GM21528 (cell line): Measurements from ENCODE around the gene RUFY4.

Experiments used
- ATAC-seq: cut with Tn5 transposase; IDR thresholded peaks from one replicate; pipeline ENCODE4 v1.9.1; 2021; ENCODE audit warnings: mild to moderate bottlenecking, moderate library complexity; ENCODE audit not compliant: unreplicated experiment, low FRiP score

The RUFY4 gene

DNA sequence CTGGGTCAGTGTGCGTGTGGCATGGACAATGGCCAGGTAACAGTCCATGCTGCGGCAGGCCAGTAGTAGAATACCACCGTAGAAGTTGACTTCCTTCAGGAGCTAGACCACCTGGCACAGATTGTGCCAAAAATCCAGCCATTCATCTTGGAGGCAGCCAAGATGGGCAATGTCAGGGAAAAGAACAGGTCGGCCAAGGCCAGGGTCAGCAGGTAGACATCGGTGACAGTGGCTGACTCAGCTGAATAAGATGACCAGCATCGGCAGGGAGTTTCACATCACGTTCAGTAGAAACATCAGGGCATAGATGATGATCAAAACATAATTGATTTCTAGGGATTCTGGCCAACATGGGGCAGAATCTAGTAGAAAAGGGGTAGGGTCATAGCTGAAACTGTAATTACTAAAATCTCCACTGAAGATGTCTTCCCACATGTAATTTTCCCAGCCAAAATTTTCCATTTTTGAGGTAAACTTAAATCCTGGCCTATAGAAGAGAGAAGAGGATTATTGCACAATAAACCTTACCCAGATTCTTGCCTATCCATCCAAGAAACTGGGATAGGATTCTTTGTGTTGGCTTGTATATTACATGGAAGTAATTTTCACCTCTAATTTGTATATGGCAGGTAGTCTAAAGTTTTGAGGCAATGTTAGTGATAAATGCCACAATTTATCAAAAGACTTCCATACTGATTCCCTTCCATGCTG is 7.9 kb upstream of the RUFY4 start:
- ATAC-seq = no peak

DNA sequence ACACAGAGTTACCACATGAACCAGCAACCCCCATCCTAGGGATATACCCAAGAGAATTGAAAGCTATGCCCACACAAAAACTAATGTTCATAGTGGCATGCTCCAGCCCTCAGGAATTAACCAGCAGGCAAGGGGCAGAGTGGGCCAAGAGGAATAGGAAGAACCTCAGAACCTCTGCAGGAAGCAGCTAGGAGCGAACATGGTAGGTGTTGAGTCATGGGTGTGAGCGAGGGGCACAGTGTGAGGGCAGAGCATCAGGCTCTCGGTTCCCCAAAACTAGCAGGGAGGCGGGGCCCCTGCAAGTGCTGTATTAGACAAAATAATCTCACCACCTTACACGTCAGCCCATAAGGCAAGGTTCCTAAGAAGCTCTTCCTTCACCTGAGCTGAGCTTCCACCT is 5.6 kb upstream of the RUFY4 start:
- peak; percentile 80 for ATAC-seq

DNA sequence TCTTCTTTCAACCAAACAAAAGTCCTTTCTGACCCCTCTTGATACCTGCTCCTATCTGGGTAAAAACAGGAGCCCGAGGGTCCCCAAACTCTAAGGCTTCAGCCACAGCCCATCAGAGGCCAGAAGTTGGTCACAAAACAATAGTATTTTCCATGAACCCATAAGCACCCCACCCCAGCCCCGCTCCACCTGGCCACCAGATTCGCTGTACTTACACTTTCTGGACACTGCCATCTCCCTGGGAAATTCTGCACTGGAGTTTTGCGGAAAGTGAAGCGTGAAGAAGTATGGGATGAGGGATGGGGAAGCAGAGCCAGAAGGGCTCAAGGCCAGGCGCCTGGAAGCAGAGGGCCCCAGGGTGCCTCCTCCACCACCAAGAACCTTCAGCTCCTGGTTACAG is 5.2 kb upstream of the RUFY4 start:
- ATAC-seq = no peak

DNA sequence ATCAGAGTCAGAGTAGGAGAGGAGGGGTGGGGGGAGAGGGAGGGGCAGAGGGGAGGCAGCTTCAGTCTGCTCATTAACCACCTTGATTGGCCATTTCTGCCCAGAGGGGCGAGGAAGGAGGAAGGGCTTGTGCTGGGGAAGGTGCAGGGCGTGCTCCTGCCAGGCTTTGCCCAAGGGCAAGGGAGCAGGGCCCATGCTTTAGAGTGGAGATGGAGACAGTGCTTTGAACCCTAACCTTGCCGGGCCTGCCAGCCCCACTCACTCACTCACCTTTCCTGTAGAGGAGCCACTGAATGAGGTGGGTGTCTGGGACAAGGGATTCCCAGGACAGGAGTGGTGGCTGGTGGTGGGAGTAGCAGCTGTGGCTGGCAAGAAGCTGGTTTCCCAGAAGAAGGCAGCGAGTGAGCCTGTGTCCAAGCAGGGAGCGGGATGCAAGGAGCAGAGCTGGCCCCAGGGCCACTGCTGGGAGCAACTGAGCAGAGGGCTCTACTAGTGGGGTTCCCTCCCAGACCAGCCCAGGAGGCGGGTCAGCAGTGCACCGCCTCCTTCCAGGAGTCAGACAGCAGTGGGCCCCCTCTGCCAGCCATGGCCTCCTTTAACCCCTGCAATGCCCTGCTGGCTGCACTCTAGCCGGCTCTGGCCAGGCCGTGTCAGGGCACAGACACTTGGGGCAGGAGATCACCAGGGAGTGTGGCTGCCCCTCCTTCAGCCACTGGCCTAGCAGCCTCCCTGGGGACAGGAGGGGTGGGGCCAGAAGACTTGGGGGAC is 3.6 kb upstream of the RUFY4 start:
- ATAC-seq = no peak

DNA sequence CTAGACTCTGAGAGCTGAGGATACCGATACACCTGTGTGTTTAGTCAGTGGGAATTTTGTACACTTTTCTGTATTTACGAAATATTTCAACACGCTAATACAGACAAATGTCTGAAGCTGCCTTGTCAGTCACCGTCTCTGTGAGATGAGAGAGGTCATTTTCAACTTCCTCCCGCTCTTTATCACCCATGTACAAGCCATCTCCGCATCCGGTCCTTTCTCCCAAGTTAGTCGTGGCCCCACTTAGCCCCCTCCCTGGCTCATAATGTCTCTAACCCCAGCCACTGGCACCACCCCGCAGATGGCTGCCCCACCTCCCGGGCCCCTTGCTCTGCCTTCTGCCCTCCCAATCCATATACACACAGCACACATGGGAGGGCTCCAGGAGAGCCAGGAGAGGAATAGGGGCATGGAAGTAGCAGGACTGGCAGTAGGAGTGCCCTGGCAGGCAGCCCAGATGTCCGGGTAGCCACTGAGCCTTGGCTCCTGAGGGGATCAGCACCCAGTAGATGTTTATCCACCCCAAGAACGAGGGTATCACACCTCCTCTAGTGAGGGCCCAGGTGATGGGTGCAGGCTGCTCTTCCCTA is 2.0 kb upstream of the RUFY4 start:
- ATAC-seq = no peak

DNA sequence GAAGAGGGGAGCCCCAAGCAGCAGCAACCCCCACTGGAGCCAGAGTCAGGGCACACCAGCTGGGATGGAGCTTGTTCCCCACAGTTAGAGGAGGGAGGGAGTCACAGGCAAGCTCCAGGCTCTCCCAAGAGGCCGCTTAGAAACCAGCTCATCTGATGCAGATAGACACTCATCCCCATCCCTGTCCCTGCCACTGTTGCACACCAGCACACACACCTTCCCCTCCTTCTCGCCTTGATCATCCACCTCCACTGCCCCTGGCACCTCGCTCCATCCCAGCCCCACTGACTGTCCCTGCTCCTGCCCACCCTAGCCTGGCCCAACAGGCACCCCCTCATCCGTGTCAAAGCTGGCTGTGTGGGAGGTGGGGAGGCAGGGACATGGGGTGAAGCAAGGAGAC is 1.5 kb upstream of the RUFY4 start:
- no peak for ATAC-seq

DNA sequence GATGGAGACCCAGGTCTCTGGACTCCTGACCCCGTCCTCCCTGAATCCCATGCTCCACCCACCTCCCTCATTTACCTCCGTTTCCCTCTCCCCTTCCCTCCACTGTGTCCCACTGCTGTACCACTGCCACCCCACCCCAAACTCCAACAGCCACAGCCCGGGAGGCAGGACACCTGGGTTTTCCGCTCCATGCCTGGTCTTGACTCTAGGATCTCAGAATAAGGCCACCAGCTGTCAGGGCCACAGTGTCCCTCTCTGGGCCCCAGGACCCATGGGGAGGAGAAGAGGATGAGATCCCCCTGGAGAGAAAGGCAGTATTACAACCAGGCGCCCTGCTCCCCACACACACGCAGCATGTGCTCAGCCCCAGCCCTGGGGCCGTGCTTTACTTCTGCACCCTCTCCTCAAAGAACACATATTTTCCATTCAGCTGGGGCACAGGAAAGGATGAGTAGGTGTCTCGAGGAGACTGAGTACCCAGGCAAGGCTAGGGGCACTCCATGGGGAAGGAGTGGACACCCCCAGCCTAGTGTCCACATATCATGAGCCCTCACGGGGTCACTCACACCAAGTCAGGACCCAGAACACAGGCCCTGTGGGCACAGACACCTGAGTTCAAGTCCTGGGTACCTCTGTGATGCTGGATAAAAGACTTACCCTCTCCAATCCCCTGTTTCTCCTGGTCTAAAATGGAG is 700 bp downstream of the RUFY4 start:
- ATAC-seq = no peak

DNA sequence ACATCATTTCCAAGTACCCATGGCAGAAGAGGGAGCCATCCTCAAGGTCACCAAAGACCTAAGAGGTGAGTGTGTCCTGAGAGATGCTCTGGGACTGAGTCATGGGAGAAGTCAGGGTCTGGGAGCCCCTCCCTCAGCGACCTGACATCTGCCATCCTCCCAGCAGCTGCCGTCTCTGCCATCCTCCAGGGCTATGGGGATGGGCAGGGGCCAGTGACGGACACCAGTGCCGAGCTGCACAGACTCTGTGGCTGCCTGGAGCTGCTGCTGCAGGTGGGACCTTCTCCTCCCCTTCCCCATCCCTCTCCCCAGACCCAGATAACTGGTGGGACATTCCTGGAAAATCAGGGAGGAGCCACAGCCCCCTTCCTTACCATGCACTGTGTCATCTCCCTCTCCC is 1.5 kb downstream of the RUFY4 start:
- no peak for ATAC-seq

DNA sequence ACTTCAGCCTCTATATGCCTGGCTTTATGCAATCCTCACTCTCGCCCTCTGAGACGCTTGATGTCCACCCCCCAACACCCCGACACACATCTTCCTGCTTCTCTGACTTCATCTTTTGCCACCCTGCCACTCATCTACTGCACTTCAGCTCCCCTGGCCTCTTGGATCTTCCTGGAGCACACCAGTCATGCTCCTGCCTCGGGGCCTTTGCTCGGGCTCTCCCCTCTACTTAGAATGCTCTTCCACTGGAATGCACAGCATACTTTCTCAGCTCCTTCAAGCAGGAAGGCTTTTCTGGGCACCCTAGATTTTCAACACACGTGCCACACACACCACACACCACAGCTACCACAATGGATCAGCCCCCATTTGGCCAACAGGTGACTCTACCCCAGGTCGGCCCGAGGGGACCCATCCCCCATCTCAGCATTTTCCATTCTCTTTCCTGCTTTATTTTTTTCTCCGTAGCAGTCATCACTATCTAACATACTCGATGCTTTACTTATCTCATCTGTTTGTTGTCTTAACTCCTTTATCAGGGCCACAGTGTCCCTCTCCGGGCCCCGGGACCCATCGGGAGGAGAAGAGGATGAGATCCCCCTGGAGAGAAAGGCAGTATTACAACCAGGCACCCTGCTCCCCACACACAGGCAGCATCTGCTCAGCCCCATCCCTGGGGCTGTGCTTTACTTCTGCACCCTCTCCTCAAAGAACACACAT is 2.3 kb downstream of the RUFY4 start:
- ATAC-seq = no peak

DNA sequence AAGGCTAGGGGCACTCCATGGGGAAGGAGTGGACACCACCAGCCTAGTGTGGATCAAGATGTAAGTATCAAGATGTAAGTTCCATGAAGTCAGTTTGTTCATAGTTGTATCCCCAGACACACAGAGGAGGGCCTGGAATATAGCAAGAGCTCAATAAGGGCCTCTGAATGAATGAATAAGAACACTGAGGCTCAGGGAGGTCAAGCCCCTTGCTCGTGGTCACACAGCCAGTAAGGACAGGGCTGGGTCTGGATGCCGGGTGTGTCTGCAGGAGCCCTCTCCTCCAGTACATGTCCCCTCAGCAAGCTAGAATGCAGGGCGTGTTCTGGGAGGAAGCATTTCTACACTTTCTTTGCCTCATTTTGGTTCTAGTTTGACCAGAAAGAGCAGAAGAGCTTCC is 2.9 kb downstream of the RUFY4 start:
- no peak for ATAC-seq

DNA sequence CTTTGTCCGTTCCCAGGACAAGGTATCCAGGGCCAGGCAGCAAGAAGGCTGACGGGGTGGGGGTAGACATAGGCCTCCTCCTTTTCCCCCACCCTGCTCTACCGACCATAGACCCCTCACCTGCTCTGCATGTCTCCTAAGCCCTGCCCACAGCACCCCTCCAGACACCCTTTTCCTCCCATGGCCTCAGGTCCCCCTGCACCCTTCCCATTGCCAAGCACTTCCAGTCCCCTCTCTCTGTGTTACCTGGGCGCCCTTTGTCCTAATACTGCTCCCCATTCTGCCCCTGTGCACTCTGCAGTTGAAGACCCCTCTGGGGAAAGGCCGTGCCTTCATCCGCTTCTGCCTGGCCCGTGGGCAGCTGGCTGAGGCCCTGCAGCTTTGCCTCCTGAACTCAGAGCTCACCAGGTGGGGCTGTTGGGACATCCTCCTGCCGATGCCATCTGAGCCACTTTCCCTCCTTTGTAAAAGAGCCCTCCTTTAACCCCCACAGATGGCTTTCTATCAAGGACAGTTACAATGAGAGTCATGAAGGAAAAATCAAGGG is 3.5 kb downstream of the RUFY4 start:
- no peak for ATAC-seq

DNA sequence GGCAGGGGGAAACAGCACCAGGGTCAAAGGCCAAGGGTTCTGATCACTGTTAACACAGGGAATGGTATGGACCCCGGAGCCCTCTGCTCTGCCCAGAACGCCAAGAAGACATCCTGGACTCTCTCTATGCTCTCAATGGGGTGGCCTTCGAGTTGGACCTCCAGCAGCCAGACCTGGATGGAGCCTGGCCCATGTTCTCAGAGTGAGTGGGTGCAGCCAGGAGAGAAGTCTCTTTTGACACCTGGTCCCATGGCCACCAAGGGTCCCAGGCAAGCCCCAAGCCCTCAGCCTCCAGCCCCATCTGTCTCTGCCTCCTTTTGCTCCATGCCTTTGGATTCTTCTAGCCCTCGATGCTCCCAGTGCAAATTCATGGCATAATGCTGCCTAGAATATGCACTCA is 4.1 kb downstream of the RUFY4 start:
- no peak for ATAC-seq

DNA sequence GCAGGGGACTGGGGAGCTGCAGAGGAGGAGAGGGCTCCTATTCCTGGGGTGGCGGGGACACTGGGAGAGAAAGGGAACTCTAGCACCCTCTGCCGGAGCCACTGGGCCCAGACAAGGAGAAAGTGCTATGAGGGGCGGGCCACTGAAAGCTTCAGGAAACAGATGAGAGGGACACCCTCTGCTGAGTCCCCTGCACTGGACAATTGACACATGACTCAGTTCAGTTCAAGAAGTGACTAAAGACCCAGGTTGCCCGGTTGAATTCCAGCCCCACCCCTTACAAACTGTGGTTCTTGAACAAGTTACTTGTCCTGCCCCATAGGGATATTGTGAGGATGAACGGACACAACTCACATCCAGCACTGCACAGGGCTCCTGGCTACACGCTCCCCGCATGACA is 5.0 kb downstream of the RUFY4 start:
- no peak for ATAC-seq

DNA sequence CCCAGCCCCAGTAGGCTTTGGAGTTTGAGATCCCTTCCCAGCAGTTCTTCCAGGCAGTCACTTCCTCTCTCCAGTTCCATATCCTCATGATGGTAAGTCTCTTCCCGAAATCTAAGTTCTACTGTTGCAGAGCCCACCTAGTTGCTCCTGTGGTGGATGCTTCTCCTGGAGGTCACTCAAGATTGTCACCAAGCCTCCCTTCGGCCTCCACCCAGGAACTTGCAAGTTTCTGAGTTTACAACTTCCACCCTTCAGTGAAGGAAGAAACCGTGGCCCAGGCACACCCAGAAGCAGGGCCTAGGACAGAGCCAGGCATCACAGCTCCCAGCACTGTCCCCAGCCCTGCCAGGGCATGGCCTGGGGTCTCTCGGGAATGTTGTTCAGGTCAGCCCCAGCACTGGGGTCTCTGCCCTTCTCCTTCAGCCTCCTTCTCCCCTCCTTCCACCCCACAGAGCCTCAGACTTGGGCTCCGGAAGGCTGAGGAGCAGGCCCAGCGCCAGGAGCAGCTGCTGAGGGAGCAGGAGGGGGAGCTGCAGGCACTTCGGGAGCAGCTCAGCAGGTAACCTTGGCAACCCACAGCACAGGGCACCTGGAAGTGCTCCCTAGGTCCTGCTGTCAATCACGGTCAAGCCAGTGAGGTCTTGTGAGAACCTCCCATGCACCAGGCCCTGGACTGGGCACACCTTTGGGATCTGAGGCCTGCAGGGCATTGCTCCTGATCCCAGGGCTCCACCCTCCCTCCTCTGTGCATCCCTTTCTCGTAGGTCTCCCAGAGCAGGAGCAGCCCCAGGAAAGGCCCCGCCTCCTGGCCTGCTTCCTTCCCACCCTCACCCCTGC is 7.1 kb downstream of the RUFY4 start:
- ATAC-seq = no peak

DNA sequence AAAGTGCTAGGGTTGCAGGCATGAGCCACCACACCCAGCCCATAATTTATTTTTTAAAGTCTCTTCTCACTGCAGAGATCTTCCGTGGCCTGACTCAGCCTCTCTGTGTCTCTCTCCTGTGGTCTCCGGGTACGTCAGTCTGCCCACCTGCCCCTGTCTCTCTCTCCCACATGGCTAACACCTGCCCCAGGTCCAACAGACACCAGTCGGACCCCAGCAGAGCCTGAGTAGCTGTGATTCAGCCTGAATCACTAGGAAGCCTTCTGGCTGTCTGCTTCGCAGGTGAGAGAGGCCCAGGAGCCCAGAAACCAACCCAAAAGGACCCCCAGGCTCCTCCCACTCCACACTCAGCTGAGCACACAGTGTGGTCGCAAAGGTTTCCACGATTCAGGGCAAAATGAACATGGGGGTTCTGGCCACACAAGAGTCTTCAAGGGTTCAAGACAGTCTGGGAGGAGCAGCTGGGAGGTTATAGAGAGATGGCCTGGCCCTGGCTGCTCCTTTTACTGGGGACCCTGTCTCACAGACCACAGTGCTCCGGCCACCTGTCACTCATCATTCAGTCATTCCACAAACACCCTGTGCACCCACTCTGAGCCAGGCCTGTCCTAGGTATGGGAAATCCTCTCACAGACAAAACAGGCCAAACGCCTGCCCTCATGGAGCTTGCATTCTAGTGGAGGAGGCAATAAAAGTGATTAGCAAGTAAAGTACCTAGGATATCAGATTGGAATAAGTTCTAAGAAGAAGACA is 8.6 kb downstream of the RUFY4 start:
- ATAC-seq = no peak

DNA sequence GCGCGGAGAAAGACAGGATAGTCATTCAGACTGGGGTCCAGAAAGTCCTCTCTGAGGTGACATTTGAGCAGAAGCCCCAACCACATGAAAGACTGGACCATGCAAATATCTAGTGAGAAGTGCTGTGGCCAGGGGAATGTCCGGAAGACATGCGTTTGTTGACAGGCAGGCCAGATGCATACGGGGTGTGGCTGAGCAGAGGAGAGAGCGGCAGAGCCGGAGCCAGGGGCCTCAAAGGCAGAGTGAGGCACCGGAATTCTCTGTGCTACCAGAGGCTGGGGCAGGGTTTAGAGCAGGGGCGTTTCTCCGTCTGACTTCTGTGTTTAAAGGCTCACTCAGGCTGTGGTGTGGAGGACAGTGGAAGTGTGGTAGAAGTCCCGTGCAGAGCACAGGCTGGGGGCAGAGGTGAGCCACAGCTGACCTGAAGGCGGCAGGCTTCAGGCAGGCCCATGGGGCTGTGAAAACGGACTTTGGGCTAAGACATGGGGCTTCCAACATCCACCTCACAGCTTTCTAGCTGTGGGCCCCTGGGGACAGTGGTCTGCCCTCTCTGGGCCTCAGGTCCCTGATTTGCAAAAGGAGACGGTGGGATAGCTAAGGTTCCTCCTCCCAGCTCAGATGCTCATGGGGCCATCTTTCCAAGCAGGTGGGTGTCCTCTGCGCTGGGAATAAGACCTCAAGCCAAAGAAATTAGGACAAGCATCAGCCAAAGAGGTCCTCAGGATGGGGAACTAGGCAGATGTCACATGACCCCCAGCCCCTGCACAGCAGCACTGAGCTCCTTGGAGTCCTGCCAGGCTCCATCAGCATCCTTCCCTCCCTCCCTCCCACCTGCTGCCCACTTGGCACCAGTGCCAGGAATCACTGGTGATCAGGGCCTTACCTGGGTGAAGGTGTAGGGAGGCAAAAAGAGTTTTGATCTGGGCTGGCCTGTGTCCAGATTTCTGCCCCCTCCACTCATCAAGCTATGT is 11.2 kb downstream of the RUFY4 start:
- ATAC-seq = no peak

DNA sequence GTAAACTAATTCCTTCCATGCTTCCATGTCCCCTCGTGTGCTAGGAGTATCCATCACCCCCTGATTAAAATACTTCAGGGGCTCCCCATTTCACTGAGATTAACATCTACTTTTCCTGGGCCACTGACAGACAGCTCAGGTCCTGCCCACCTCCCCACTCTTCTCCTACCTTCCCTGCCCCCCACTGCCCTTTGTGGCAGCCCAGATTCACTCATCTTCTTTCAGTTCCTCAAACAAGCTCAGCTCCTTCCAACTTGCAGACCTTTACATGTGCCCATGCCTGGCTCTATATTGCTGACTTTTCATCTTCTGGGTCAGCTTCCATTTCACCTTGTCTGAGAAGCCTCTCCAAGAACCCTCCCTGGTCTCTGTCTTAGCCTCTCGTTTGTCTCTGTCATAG is 12.0 kb downstream of the RUFY4 start:
- ATAC-seq = peak; percentile 86

DNA sequence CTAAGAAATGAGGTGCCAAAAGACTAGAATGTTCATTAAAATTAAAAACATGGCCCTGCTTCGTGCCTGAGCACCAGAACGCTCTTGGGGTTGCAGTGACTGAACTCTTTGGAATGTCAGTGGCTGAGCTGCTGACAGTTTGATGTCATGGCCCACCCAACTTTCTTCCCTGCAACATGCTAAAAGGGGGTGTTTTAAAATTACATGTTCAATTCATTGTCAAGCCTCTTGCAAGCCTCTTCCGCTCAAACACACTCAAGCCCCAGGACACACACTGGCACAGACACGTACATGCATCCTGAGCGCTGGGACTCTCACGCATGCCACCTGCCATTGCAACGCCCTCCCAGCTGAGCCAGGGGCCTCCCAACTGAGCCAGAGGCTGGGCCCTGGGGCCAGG is 12.6 kb downstream of the RUFY4 start:
- ATAC-seq = no peak
